HG03139 (cell line): Measurements from ENCODE around the gene FOXO3B.
"Not testable (repeated sequence)": the region's sequence is repeated elsewhere in the genome, so short reads cannot be mapped to it uniquely, and the experiment has no call there.

Experiments used
- ATAC-seq: cut with Tn5 transposase; IDR thresholded peaks from one replicate; pipeline ENCODE4 v1.9.1; 2021; ENCODE audit not compliant: unreplicated experiment

FOXO3B gene

DNA sequence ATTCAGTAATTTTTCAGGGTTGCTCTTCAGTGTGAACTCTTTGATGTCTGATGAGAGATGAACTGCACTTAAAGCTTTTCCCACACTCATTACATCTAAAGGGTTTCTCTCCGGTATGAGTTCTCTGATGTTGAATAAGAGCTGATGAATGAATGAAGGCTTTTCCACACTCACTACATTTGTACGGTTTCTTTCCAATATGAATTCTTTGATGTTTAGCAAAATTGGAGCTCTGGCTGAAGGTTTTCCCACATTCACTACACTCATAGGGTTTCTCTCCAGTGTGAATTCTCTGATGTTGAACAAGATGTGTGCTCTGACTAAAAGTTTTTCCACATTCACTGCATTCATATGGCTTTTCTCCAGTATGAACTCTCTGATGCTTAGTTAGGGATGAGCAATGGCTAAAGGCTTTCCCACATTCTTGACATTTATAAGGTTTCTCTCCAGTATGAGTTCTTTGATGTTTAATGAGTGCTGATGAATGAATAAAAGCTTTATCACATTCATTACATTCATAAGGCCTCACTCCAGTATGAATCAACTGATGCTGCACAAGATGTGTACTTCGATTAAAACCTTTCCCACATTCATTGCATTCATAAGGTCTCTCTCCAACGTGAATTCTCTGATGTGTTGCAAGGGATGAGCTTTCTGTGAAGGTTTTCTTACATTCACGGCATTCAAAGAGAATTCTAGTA lies 20.0 kb downstream of the FOXO3B start:
- ATAC-seq, result not testable (repeated sequence)

DNA sequence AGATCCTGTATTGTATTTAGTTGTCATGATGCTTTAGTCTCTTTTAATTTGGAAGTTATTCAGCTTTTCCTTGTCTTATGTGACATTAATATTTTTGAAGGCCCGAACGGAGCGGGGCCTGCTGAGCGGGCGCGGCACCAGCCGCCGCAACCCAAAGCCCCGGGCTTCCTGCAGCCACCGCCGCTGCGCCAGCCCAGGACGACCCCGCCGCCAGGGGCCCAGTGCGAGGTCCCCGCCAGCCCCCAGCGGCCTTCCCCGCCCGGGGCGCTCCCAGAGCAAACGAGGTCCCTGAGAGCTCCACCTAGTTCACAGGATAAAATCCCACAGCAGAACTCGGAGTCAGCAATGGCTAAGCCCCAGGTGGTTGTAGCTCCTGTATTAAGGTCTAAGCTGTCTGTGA lies 32.0 kb downstream of the FOXO3B start:
- not testable (repeated sequence) for ATAC-seq

DNA sequence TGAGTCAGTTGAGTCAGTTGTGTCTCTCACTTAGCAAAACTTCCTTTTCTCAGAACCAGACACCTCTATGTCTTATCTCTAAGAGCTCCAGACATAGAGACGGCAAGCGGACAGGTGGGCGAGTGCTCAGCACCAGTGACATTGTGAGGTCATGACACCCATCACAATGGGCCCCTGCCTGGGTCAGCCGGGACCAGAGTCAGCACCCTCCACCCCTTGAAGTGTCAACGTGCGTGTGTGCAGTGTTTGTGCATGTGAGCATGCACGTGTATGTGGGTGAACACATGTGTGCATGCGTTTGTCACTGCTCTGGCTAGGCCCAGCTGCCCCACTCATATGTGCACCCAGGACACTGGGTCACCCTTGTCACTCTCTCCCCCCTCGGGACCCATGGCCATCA lies 37.8 kb downstream of the FOXO3B start, which contains the start of gene TBC1D28:
TBC1D28 (minus strand) TSS at position 101 of the 400 bp plus-strand sequence. CDS start 3,039 bp downstream, outside the sequence.
- not testable (repeated sequence) for ATAC-seq

DNA sequence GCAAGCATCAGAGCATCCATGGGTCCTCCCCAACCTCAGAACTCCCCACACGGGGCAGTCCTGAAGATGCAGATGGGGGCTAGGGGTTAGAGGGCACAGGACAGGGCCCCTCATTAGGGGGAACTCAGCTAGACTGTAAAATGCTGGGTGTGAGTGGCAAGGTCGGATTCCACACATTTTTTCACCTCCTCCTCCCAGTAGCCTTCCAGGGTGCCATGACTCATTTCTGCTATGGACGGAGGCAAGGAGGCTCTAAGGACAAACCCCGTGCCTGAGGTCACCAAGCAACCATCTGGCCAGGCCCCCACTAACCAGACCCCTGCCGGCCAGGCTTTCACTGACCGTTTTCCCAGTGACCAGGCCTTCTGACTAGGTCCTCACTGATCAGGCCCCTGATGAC lies 39.0 kb downstream of the FOXO3B start:
- ATAC-seq, result not testable (repeated sequence)

DNA sequence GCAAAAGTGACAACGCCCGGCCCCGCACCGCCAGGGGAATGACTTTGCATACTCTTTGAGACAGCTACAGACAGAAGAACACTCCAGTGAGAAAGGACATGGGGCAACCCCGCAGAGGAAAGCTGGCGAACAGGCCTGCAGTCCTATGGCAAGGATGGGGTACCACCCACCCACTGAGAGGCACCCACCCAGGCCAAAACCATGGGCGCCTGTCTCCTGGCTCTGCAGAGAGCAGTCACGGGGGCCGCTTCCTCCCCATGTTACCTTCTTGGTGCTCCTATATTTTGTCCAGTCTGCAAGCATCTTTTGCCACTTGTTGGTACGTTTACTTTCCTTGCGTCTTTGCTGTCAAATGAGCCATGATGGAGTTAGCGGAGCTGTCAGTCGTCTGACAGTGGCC lies 43.8 kb downstream of the FOXO3B start:
- not testable (repeated sequence) for ATAC-seq

DNA sequence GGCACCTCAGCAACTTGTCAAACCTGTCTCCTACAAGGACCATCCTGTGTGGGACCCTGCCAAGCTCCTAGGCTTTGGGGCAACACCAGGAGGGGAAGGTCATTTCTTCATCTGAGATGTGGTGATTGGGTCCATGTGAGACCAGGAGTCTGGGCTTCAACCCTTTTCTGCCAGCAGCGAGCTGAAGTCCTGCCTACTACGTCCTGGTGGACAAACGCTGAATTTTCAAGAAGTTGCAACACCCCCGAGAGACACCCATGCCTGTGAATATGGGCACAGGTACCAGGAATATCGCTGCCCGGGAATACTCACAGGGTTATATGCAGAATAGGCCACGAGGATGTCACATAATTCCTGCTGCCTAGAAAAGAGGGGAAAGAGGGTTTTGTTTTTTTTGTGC lies 45.9 kb downstream of the FOXO3B start:
- ATAC-seq, result not testable (repeated sequence)

DNA sequence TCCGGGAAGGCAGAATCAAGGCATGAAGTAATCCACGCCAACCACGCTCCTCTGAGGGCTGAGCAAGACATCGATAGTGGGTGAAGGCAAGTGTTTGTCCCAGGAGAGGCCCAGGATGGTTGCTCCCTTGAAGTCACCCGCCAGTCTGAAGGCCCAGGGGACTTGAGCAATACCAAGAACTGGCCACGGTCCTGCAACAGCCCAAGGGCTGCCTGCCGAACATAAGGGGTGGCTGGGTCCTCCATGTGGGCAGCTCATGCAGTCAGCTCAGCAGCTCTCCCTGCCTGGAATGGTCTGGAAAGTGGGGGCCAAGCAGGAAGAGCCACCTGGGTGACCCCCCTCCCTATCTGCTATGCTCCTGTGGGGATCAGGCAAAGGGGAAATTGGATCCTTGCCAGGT lies 46.3 kb downstream of the FOXO3B start:
- not testable (repeated sequence) for ATAC-seq

DNA sequence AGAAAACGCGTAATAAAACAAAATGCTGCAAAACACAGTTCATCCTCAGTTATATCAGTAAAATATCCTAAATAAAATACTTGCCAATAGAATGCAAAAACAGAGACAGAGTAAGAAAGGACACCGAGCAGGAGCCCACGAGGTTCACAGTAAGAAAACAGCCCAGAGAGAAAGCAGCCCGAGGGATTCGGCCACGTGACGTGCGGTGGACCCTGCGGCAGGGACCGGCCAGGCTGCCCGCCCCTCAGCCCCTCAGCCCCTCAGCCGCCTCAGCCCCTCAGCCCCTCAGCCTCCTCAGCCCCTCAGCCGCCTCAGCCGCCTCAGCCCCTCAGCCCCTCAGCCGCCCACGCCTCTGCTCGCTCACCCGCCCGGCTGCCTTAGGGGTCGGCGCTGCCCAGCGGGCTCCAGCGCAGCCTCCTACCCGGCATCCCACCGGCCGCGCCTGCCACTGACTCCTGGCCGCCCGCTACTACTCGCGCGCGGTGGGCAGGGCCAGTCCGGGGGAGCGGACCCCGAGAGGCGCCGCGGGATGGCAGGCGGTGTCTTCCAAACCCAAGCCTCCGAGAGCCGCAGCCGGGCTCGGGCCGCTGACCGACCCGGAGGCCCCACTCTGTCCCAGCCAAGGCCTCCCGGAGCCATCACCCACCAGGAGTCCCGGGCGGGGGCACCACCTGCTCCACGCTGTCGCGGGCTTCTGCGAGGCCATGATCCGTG lies 47.4 kb downstream of the FOXO3B start:
- not testable (repeated sequence) for ATAC-seq
